ENCODE data around the gene OPCML. TPM values are rescaled to one million over a fixed set of nuclear protein-coding genes. Genes with fewer than 3 reads are reported as not detected.

The OPCML gene
- total and polyA plus RNA-seq, 2 of the 13 experiments (the other 11 are each of a cell fraction or from before 2014, with no cell fraction given): not detected

DNA sequence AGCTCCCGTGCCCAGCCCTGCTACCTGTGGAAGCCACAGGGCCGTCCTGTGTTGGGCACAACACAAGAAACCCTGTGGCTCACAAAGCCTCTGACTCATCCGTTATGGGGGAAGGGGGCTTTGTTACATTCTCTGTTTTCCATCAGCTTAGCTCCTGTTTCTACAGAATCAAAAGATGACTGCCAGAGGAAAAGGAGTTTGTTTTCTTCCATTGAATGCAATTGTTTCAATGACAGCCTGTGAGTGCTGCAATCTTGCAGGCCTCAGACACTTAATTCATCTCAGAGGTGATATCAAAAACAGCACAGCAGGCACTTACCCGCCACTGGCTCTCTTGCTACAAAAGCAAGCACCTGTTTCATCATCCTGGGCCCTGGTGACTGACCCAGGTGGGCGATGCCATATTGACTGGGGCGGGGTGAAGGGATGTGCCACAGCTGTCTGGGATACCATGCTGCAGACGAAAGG, 194.3 kb downstream of the OPCML start:
- Histone ChIP-seq H3K27me3 (ENCODE audit: control insufficient read depth in 1 of 2, insufficient read depth in 2 of 2, low read length in 2 of 2) (no peaks in the 10 kb centered on the region), H3K27ac (ENCODE audit: extremely low read length, insufficient read depth, low read length) (no peak overlapping the region), H3K36me3 (replicated peaks in 1 of 2; ENCODE audit: control insufficient read depth in 1 of 2, insufficient read depth in 2 of 2, low read length in 2 of 2) (no peaks in the 10 kb centered on the region), H3K79me2 (ENCODE audit: insufficient read depth, low read length) (no peaks in the 10 kb centered on the region), H3K4me3 (replicated peaks in 1 of 3; ENCODE audit: insufficient read depth in 1 of 3, low read depth in 2 of 3, low read length in 3 of 3) (no peak overlapping the region), H3K4me1 (ENCODE audit: insufficient read depth, low read length) (no peaks in the 10 kb centered on the region), H3K9ac (ENCODE audit: insufficient read depth, low read depth, low read length) (no peak overlapping the region), H2AFZ (ENCODE audit: low read length) (no peak overlapping the region), H3K9me3 (ENCODE audit: low read length) (no peaks in the 10 kb centered on the region), H4K20me1 (ENCODE audit: insufficient read depth, low read length) (no peaks in the 10 kb centered on the region), H3K4me2 (ENCODE audit: low read depth, low read length) (no peak overlapping the region)
- TF ChIP-seq ONECUT2 (CRISPR knock-in tag; IDR thresholded peaks at IDR 0.05) (no peak), ZNF547 (CRISPR knock-in tag; IDR thresholded peaks at IDR 0.05) (no peak), PTBP1 (IDR thresholded peaks at IDR 0.05; ENCODE audit: low read depth, low read length, poor library complexity, severe bottlenecking) (no peak), PHB2 (IDR thresholded peaks at IDR 0.05; ENCODE audit: partially characterized antibody) (no peak), EZH2 (conservative IDR thresholded peaks at IDR 0.05; ENCODE audit: low read depth, low read length) (no peak), TBX2 (CRISPR knock-in tag; IDR thresholded peaks at IDR 0.05; ENCODE audit: borderline replicate concordance) (no peak), TSC22D2 (CRISPR knock-in tag; IDR thresholded peaks at IDR 0.05; ENCODE audit: borderline replicate concordance) (no peak), SUZ12 (IDR thresholded peaks at IDR 0.05; ENCODE audit: low read depth, low read length) (no peak), ELF1 (CRISPR knock-in tag; IDR thresholded peaks at IDR 0.05) (no peak), HNF4G (IDR thresholded peaks at IDR 0.05; ENCODE audit: borderline replicate concordance, low read depth, low read length) (no peak), HNF4G (CRISPR knock-in tag; IDR thresholded peaks at IDR 0.05; ENCODE audit: borderline replicate concordance, low read depth) (no peak), CBX2 (IDR thresholded peaks at IDR 0.05; ENCODE audit: low read depth, low read length) (no peak), CBX2 (CRISPR knock-in tag; IDR thresholded peaks at IDR 0.05; ENCODE audit: low read depth) (no peak), ZNF557 (CRISPR knock-in tag; IDR thresholded peaks at IDR 0.05) (no peak), ZNF10 (CRISPR knock-in tag; IDR thresholded peaks at IDR 0.05; ENCODE audit: borderline replicate concordance, low read depth) (no peak), NCOA1 (CRISPR knock-in tag; IDR thresholded peaks at IDR 0.05) (no peak)
- TF ChIP-seq, protein P1, sequence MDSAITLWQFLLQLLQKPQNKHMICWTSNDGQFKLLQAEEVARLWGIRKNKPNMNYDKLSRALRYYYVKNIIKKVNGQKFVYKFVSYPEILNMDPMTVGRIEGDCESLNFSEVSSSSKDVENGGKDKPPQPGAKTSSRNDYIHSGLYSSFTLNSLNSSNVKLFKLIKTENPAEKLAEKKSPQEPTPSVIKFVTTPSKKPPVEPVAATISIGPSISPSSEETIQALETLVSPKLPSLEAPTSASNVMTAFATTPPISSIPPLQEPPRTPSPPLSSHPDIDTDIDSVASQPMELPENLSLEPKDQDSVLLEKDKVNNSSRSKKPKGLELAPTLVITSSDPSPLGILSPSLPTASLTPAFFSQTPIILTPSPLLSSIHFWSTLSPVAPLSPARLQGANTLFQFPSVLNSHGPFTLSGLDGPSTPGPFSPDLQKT (CRISPR knock-in tag; IDR thresholded peaks at IDR 0.05; ENCODE audit: borderline replicate concordance): no peak
- TF ChIP-seq, protein P2, sequence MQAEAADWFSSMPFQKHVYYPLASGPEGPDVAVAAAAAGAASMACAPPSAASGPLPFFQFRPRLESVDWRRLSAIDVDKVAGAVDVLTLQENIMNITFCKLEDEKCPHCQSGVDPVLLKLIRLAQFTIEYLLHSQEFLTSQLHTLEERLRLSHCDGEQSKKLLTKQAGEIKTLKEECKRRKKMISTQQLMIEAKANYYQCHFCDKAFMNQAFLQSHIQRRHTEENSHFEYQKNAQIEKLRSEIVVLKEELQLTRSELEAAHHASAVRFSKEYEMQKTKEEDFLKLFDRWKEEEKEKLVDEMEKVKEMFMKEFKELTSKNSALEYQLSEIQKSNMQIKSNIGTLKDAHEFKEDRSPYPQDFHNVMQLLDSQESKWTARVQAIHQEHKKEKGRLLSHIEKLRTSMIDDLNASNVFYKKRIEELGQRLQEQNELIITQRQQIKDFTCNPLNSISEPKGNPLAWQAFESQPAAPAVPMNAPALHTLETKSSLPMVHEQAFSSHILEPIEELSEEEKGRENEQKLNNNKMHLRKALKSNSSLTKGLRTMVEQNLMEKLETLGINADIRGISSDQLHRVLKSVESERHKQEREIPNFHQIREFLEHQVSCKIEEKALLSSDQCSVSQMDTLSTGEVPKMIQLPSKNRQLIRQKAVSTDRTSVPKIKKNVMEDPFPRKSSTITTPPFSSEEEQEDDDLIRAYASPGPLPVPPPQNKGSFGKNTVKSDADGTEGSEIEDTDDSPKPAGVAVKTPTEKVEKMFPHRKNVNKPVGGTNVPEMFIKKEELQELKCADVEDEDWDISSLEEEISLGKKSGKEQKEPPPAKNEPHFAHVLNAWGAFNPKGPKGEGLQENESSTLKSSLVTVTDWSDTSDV (CRISPR knock-in tag; IDR thresholded peaks at IDR 0.05): no peak
- TF ChIP-seq, protein P3, sequence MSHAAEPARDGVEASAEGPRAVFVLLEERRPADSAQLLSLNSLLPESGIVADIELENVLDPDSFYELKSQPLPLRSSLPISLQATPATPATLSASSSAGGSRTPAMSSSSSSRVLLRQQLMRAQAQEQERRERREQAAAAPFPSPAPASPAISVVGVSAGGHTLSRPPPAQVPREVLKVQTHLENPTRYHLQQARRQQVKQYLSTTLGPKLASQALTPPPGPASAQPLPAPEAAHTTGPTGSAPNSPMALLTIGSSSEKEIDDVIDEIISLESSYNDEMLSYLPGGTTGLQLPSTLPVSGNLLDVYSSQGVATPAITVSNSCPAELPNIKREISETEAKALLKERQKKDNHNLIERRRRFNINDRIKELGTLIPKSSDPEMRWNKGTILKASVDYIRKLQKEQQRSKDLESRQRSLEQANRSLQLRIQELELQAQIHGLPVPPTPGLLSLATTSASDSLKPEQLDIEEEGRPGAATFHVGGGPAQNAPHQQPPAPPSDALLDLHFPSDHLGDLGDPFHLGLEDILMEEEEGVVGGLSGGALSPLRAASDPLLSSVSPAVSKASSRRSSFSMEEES (CRISPR knock-in tag; IDR thresholded peaks at IDR 0.05): no peak
- TF ChIP-seq, protein P4, sequence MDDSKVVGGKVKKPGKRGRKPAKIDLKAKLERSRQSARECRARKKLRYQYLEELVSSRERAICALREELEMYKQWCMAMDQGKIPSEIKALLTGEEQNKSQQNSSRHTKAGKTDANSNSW (CRISPR knock-in tag; IDR thresholded peaks at IDR 0.05; ENCODE audit: borderline replicate concordance): no peak
- TF ChIP-seq, protein P5, sequence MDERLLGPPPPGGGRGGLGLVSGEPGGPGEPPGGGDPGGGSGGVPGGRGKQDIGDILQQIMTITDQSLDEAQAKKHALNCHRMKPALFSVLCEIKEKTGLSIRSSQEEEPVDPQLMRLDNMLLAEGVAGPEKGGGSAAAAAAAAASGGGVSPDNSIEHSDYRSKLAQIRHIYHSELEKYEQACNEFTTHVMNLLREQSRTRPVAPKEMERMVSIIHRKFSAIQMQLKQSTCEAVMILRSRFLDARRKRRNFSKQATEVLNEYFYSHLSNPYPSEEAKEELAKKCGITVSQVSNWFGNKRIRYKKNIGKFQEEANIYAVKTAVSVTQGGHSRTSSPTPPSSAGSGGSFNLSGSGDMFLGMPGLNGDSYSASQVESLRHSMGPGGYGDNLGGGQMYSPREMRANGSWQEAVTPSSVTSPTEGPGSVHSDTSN (CRISPR knock-in tag; IDR thresholded peaks at IDR 0.05): no peak
- BruUV-seq (replicated peaks): no TSS peak
- POLR2A ChIA-PET: no interaction called here
- in situ Hi-C loops (cut with HindIII; ENCODE audit: extremely low pct_ligation_motif_present, low pct_unique_long_range_greater_than_20kb): no loop called here
- CTCF ChIA-PET (ENCODE audit: low intra/inter-chr PET ratio, low total read pairs): no interaction called here
- no peak for FAIRE-seq
- no peak for ATAC-seq
- intact Hi-C loops (cut with micrococcal nuclease; ENCODE audit: unreplicated experiment): no loop called here
- no peak for DNase-seq (ENCODE audit: low spot score)
- 3% methylated on average over 6 of the region's 7 CpGs for WGBS (ENCODE audit: low lambda C conversion rate)

Measured in HepG2 (cell line).